Memory B cell (primary cell): ENCODE results near the gene ACTR8.
"Not testable (repeated sequence)": the region's sequence is repeated elsewhere in the genome, so short reads cannot be mapped to it uniquely, and the experiment has no call there.

Experiments used
- ATAC-seq: fragments of 150-1000 bp; cut with Tn5 transposase; 2 replicates; pipeline ENCODE4 v1.10.0; 2021; ENCODE audit warnings: low read depth, mild to moderate bottlenecking, moderate library complexity
- DNase-seq, 2 donors: peaks; one replicate each; pipeline ENCODE4 v3.0.0; 2022; ENCODE audit warnings: low spot score in 2 of 2
- H3K27ac Mint-ChIP-seq: one replicate; pipeline ENCODE4 v1.8.0; 2022; ENCODE audit warnings: mild to moderate bottlenecking, moderate library complexity, mixed read lengths
- H3K27me3 Mint-ChIP-seq: one replicate; pipeline ENCODE4 v1.8.0; 2022; ENCODE audit warnings: mixed read lengths
- H3K36me3 Mint-ChIP-seq: one replicate; pipeline ENCODE4 v1.8.0; 2022; ENCODE audit warnings: mild to moderate bottlenecking, mixed read lengths
- H3K4me1 Mint-ChIP-seq: one replicate; pipeline ENCODE4 v1.8.0; 2022; ENCODE audit warnings: mixed read lengths
- H3K4me3 Mint-ChIP-seq: one replicate; pipeline ENCODE4 v1.8.0; 2022; ENCODE audit warnings: mild to moderate bottlenecking, moderate library complexity, mixed read lengths
- H3K9me3 Mint-ChIP-seq: one replicate; pipeline ENCODE4 v1.8.0; 2022; ENCODE audit warnings: mixed read lengths

Gene ACTR8

GRCh38 chr3:53881691-53882593, at the start of gene ACTR8:
Gene ACTR8 (minus strand): TSS chr3:53882152. CDS start chr3:53882101, 51 bp downstream.
- DNase-seq (peak; percentile 85 to 86), ATAC-seq (peak; percentile 91)
- Mint-ChIP-seq H3K27me3 (no peaks in the 10 kb centered on the region), H3K9me3 (no peaks in the 10 kb centered on the region), H3K36me3 (peaks cover 17% of the 10 kb centered on the region), H3K27ac (peak within 1 kb of the TSS; percentile 90), H3K4me1 (peaks cover 21% of the 10 kb centered on the region), H3K4me3 (peak within 1 kb of the TSS; percentile 100)

GRCh38 chr3:53927208-53927872, 45.4 kb upstream of the ACTR8 start:
- ATAC-seq, H3K4me3 Mint-ChIP-seq, H3K9me3 Mint-ChIP-seq, H3K27ac Mint-ChIP-seq, H3K36me3 Mint-ChIP-seq, H3K27me3 Mint-ChIP-seq, DNase-seq, H3K4me1 Mint-ChIP-seq: not testable (repeated sequence)

GRCh38 chr3:53921296-53921695, 39.3 kb upstream of the ACTR8 start:
- Mint-ChIP-seq H3K9me3 (peaks cover 6% of the 10 kb centered on the region), H3K27me3 (peaks cover 13% of the 10 kb centered on the region), H3K4me3 (no peak overlapping the region), H3K4me1 (no peaks in the 10 kb centered on the region), H3K36me3 (peaks cover 3% of the 10 kb centered on the region), H3K27ac (no peak overlapping the region)
- ATAC-seq (peak; percentile 45), DNase-seq (no peak)

GRCh38 chr3:53919741-53920140, 37.8 kb upstream of the ACTR8 start:
- peaks cover 3% of the 10 kb centered on the region for H3K36me3 Mint-ChIP-seq
- H3K27ac Mint-ChIP-seq, result no peak overlapping the region
- DNase-seq (no peak), ATAC-seq (no peak)
- no peak overlapping the region for H3K4me3 Mint-ChIP-seq
- H3K27me3 Mint-ChIP-seq, result peaks cover 11% of the 10 kb centered on the region
- no peaks in the 10 kb centered on the region for H3K4me1 Mint-ChIP-seq
- H3K9me3 Mint-ChIP-seq, result peaks cover 5% of the 10 kb centered on the region

GRCh38 chr3:53913401-53913800, 31.4 kb upstream of the ACTR8 start:
- no peak overlapping the region for H3K4me3 Mint-ChIP-seq
- ATAC-seq (no peak), DNase-seq (no peak)
- H3K36me3 Mint-ChIP-seq, result no peaks in the 10 kb centered on the region
- H3K9me3 Mint-ChIP-seq, result peaks cover 3% of the 10 kb centered on the region
- H3K27me3 Mint-ChIP-seq, result peaks cover 11% of the 10 kb centered on the region
- no peak overlapping the region for H3K27ac Mint-ChIP-seq
- H3K4me1 Mint-ChIP-seq, result no peaks in the 10 kb centered on the region

- ATAC-seq, result no peak
- H3K4me1 Mint-ChIP-seq, result no peaks in the 10 kb centered on the region
- H3K36me3 Mint-ChIP-seq, result peaks cover 1% of the 10 kb centered on the region
- H3K4me3 Mint-ChIP-seq, result no peak overlapping the region
- H3K27me3 Mint-ChIP-seq, result peaks cover 16% of the 10 kb centered on the region
- no peak for DNase-seq
- peaks cover 6% of the 10 kb centered on the region for H3K9me3 Mint-ChIP-seq
- no peak overlapping the region for H3K27ac Mint-ChIP-seq
Observed at GRCh38 chr3:53902711-53903110, 20.8 kb upstream of the ACTR8 start.

GRCh38 chr3:53902067-53902466, 20.1 kb upstream of the ACTR8 start:
- no peak for ATAC-seq
- H3K27me3 Mint-ChIP-seq, result peaks cover 16% of the 10 kb centered on the region

GRCh38 chr3:53900666-53901331, 18.8 kb upstream of the ACTR8 start:
- Mint-ChIP-seq H3K4me3 (no peak overlapping the region), H3K4me1 (no peaks in the 10 kb centered on the region), H3K36me3 (no peaks in the 10 kb centered on the region), H3K27me3 (peaks cover 13% of the 10 kb centered on the region), H3K27ac (no peak overlapping the region), H3K9me3 (no peaks in the 10 kb centered on the region)
- no peak for DNase-seq
- ATAC-seq, result no peak

More at GRCh38 chr3:53902067-53902466, 20.1 kb upstream of the ACTR8 start:
- H3K36me3 Mint-ChIP-seq, result peaks cover 1% of the 10 kb centered on the region
- DNase-seq, result no peak
- H3K4me1 Mint-ChIP-seq, result no peaks in the 10 kb centered on the region
- peaks cover 6% of the 10 kb centered on the region for H3K9me3 Mint-ChIP-seq
- H3K4me3 Mint-ChIP-seq, result no peak overlapping the region
- no peak overlapping the region for H3K27ac Mint-ChIP-seq

- H3K36me3 Mint-ChIP-seq, result no peaks in the 10 kb centered on the region
- DNase-seq (no peak), ATAC-seq (no peak)
- H3K9me3 Mint-ChIP-seq, result no peaks in the 10 kb centered on the region
- H3K4me1 Mint-ChIP-seq, result no peaks in the 10 kb centered on the region
- peaks cover 12% of the 10 kb centered on the region for H3K27me3 Mint-ChIP-seq
- H3K4me3 Mint-ChIP-seq, result no peak overlapping the region
- H3K27ac Mint-ChIP-seq, result no peak overlapping the region
Observed at GRCh38 chr3:53899750-53900149, 17.8 kb upstream of the ACTR8 start.

- DNase-seq (no peak), ATAC-seq (no peak)
- peaks cover 25% of the 10 kb centered on the region for H3K4me1 Mint-ChIP-seq
- peak overlapping the region; percentile 98 for H3K27ac Mint-ChIP-seq
- peaks cover 1% of the 10 kb centered on the region for H3K27me3 Mint-ChIP-seq
- peaks cover 5% of the 10 kb centered on the region for H3K9me3 Mint-ChIP-seq
- peaks cover 5% of the 10 kb centered on the region for H3K36me3 Mint-ChIP-seq
- H3K4me3 Mint-ChIP-seq, result peak overlapping the region; percentile 94
Observed at GRCh38 chr3:53892286-53892637, 10.3 kb upstream of the ACTR8 start.

- ATAC-seq (peak; percentile 88), DNase-seq (peak; percentile 85 to 94)
- Mint-ChIP-seq H3K27ac (peak within 1 kb of the TSS; percentile 98), H3K4me3 (peak within 1 kb of the TSS; percentile 94), H3K9me3 (peaks cover 5% of the 10 kb centered on the region), H3K36me3 (peaks cover 8% of the 10 kb centered on the region), H3K27me3 (no peaks in the 10 kb centered on the region), H3K4me1 (peaks cover 25% of the 10 kb centered on the region)
Observed at GRCh38 chr3:53891497-53892285, 9.7 kb upstream of the ACTR8 start, which contains the start of gene SELENOK. Gene SELENOK (minus strand): TSS chr3:53891859.

GRCh38 chr3:53890726-53891475, 8.9 kb upstream of the ACTR8 start:
- DNase-seq, result peak in 1 of 2 donors; percentile 42
- Mint-ChIP-seq H3K36me3 (peaks cover 8% of the 10 kb centered on the region), H3K4me3 (peak overlapping the region; percentile 94), H3K27me3 (no peaks in the 10 kb centered on the region), H3K4me1 (peaks cover 25% of the 10 kb centered on the region), H3K9me3 (peaks cover 5% of the 10 kb centered on the region), H3K27ac (peak overlapping the region; percentile 98)
- ATAC-seq, result peak; percentile 40

- no peak overlapping the region for H3K27ac Mint-ChIP-seq
- no peak for DNase-seq
- H3K4me3 Mint-ChIP-seq, result no peak overlapping the region
- H3K27me3 Mint-ChIP-seq, result no peaks in the 10 kb centered on the region
- H3K36me3 Mint-ChIP-seq, result peaks cover 5% of the 10 kb centered on the region
- no peak for ATAC-seq
- H3K4me1 Mint-ChIP-seq, result peaks cover 25% of the 10 kb centered on the region
- peaks cover 3% of the 10 kb centered on the region for H3K9me3 Mint-ChIP-seq
Observed at GRCh38 chr3:53888232-53888631, 6.3 kb upstream of the ACTR8 start.
